GM19395 (cell line): Measurements from ENCODE around the gene MTUS2.

Source experiments
- ATAC-seq: cut with Tn5 transposase; IDR thresholded peaks from one replicate; pipeline ENCODE4 v1.9.1; 2021; ENCODE audit warnings: mild to moderate bottlenecking, moderate library complexity; ENCODE audit not compliant: unreplicated experiment

The MTUS2 gene

GRCh38 chr13:28856287-28856686 lies 36.1 kb downstream of the MTUS2 start:
- no peak for ATAC-seq

- no peak for ATAC-seq
Observed at GRCh38 chr13:28859069-28859468, 38.9 kb downstream of the MTUS2 start.

GRCh38 chr13:28859717-28860116 lies 39.6 kb downstream of the MTUS2 start:
- no peak for ATAC-seq

GRCh38 chr13:28864544-28864943 lies 44.4 kb downstream of the MTUS2 start:
- ATAC-seq: no peak

- no peak for ATAC-seq
Observed at GRCh38 chr13:28865149-28865744, 45.1 kb downstream of the MTUS2 start.

GRCh38 chr13:28865951-28866350 lies 45.8 kb downstream of the MTUS2 start:
- no peak for ATAC-seq

GRCh38 chr13:28866932-28867331 lies 46.8 kb downstream of the MTUS2 start:
- no peak for ATAC-seq

GRCh38 chr13:28867564-28867963 lies 47.4 kb downstream of the MTUS2 start:
- ATAC-seq: no peak

- no peak for ATAC-seq
Observed at GRCh38 chr13:28872427-28873176, 52.5 kb downstream of the MTUS2 start.

- no peak for ATAC-seq
Observed at GRCh38 chr13:28875846-28876615, 55.9 kb downstream of the MTUS2 start.

GRCh38 chr13:28877408-28877807 lies 57.3 kb downstream of the MTUS2 start:
- no peak for ATAC-seq

DNA sequence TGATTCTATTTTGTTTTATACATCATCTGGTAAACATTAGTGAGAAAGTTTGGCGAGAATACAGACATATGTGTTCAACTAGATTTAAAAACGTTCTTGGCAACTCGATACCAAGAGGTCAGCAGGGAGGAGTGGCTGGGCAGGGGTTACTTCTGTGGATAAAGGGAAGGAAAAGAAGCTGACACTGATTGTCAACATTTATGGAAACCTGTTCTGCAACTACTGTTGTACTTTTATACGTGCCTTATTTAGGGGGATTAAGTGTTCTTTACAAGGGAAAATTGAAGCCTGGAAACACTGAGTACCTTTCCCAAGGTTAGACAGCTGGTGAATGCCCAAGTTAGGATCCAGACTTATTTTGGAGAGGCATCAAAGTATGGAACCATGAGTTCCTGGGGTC lies 65.0 kb downstream of the MTUS2 start:
- no peak for ATAC-seq

DNA sequence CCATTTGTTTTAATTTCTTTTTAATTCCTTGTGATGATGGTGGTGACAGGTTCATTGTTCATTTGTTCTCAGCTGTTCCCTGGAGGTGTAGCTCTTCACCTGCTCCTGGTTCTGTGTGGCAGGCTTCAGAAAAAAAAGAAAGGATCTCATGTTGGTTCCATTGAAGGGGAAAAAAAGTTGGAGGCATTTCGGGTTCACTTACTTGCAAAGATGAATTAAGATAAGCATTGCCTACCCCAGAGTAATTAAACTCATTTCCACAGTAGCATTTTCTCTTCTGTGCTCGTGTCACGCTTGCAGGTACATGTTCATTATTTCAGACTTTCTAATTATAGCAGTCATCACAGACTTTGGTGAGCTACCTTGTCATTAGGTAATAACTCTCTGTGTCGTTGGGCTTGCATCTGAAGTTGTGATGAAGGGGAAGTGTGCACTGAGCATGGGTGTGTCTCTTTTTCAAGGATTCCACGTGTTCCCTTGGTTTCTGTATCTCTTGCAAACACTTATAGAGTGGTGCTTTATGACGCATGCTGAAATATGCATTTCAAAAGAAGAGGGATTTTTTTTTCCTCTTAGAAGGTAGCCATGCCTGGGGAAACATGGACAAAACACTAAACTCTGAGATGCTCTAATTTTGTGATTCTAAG lies 69.1 kb downstream of the MTUS2 start:
- no peak for ATAC-seq

DNA sequence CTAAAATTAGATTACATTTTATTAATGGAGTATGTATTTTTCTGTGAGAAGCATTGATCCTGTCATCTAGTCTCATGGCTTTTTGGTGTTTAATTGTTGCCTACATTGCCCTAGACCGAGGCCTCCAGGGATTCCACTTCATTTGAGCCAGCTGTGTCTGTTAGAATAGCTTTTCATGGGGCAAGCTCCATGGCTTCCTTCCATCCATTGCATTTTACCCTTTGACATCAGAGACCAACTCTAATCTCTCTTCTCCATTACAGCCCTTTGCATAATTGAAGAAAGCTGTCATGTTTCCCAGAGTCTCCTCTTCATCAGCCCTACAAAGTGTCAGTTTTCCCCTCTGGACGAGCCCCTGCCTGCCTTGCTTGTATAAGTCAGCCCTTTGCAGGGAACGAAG lies 70.6 kb downstream of the MTUS2 start:
- no peak for ATAC-seq

- no peak for ATAC-seq
Observed at GRCh38 chr13:28918030-28918429, 97.9 kb downstream of the MTUS2 start.

DNA sequence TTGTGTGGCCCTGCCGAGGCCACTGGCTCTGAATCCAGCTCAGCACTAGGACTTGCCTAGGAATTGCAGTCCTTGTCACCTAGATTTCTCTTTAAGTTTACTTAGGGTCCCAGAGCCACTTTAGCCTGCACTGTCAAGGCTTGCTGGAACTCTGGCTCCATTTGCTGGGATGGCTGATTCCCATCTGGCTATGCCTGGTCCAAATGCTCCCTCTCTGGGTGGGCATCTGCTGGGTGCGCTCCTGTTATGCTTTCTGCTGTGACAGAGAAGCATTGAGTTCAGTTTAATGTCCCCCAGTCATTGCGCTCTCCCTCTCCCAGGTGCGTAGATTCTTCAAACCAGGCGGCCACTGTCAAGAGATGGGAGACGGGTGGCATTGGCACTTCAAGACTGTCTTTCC lies 102.2 kb downstream of the MTUS2 start:
- ATAC-seq: no peak

DNA sequence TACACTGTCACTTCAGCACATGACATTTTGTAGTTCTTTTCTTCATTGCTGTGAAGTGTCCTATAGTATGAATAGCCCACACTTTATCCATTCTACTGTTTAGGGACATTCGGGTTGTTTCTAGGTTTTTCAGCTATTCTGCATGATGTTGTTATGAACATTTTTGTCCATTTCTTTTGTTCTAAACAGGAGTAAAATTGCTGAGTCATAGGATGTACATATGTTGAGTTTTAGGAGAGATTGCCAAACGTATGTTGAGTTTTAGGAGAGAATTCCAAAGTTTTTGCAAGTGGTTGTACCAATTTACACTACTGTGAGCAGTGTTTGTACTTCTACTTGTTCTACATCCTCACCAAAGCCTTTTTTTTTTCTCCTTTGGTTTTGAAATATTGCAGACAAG lies 115.0 kb downstream of the MTUS2 start:
- no peak for ATAC-seq

DNA sequence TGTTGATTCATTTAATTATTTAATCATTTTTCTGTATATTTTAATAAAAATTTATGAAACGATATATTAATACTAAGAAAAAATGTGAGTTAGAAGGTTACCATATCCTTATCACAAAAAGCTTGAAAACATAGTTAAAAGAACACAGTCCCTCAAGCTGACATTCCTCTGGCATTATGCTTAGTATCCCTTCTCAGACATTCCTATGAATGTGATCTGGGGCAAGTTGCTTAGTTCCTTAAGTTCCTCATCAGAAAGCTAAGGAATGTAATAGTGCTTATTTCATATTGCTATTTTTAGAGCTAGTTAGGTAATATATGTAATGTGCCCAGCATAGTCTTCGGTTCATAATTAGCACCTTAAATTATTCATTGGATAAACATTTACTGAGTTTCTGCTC lies 122.8 kb downstream of the MTUS2 start:
- no peak for ATAC-seq

DNA sequence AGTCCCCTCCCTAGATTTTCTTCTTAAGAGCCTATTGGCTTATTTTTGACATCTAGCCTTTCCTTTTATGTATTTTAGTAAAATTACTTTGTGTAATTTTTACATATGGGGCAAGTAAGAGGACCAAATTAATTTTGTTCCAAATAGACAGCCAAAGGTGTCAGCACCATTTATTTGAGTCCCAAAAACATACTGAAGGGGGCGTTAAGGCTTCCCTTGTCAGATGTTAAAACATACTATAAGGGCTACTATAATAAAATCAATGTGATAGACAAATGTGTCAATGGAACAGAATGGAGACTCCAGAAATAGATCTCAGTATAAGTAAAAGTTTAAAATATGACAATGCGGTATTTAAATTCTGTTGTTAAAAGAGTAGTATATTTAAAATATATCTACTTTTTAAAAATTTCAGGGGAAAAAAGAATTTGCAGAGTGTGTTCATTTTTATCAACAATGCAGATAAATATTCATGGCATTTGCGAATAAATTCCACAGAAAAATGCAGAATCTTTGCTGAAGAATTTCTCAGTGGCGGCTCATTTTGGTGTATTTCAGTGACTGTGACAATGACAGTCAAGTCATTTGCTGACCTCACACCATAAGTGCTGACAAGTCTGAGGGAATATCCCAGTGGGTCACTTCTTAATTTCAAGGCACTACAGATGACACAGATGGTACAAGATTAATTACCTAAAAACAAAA lies 133.7 kb downstream of the MTUS2 start:
- no peak for ATAC-seq

- no peak for ATAC-seq
Observed at GRCh38 chr13:28954419-28954725, 134.2 kb downstream of the MTUS2 start.

DNA sequence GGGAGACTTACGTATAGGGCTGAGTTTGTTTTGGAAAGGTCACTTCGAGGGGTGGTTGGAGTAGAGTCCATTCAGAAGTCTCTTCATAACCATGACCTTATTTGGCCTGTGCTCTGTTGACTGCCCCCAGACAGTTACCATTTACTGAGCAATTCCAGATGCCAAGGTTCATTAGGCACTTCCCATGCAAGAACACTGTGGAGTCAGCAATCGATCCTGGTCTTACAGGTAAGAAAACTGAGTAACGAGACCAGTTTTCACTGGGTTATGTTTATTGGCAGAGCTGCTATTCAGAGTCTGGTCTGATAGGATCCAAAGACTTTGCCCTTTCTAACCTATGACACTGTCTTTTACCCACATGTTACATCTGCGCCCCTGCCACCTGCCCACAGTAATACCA lies 134.7 kb downstream of the MTUS2 start:
- ATAC-seq: no peak
